MM.1S (cell line): ENCODE data around the gene NFRKB.

ENCODE experiments used
- EZH2phosphoT487 ChIP-seq: fragments of 300-600 bp; sonication (generic); IDR thresholded peaks from 2 replicates; pipeline ENCODE4 v1.6.1; 2018; ENCODE audit warnings: antibody characterized with exemption, low read length
- TF ChIP-seq, protein P1 (sequence below): fragments of 300-600 bp; sonication (generic); IDR thresholded peaks from 2 replicates; pipeline ENCODE4 v1.5.1; 2016; ENCODE audit warnings: antibody characterized with exemption, low read length, mixed read lengths

DNA sequence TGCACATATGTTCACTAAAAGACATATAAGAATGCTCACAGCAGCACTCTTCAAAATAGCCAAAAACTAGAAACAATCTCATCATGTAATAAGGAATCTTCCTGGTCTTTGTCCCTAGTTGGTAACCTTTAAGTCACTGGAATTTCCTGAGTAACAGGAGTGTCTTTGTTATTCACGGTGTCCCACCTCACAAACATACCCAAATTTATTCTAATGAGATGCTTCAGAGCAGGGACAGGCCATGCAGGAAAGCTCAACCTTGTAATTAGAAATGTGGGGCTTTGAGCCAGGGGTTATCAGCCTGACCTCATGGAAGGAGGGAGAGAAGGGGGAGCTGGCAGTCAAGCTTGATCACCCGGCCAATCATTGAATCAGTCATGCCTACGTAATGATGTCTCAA is 40.3 kb upstream of the NFRKB start:
- TF ChIP-seq, protein P1, sequence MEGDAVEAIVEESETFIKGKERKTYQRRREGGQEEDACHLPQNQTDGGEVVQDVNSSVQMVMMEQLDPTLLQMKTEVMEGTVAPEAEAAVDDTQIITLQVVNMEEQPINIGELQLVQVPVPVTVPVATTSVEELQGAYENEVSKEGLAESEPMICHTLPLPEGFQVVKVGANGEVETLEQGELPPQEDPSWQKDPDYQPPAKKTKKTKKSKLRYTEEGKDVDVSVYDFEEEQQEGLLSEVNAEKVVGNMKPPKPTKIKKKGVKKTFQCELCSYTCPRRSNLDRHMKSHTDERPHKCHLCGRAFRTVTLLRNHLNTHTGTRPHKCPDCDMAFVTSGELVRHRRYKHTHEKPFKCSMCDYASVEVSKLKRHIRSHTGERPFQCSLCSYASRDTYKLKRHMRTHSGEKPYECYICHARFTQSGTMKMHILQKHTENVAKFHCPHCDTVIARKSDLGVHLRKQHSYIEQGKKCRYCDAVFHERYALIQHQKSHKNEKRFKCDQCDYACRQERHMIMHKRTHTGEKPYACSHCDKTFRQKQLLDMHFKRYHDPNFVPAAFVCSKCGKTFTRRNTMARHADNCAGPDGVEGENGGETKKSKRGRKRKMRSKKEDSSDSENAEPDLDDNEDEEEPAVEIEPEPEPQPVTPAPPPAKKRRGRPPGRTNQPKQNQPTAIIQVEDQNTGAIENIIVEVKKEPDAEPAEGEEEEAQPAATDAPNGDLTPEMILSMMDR, result no peak
- no peak for TF ChIP-seq EZH2phosphoT487
